Mesendoderm (in vitro differentiated cells): Measurements from ENCODE around the gene TOMM5.

Experiments used
- DNase-seq: peaks from one replicate; pipeline ENCODE4 v3.0.0; 2013
- H2AK5ac ChIP-seq: 2 replicates; pipeline ENCODE4 v1.6.1; 2013; ENCODE audit warnings: low read length, inconsistent platforms
- H2BK120ac ChIP-seq: 2 replicates; pipeline ENCODE4 v1.6.1; 2013; ENCODE audit warnings: low read depth, mild to moderate bottlenecking, low read length, moderate library complexity, mixed read lengths
- H2BK15ac ChIP-seq: replicated peaks from 2 replicates; pipeline ENCODE4 v1.6.1; 2013; ENCODE audit warnings: low read depth, mild to moderate bottlenecking, moderate library complexity
- H2BK5ac ChIP-seq: 2 replicates; pipeline ENCODE4 v1.6.1; 2013; ENCODE audit warnings: low read length, inconsistent platforms
- H3K18ac ChIP-seq: 2 replicates; pipeline ENCODE4 v1.6.1; 2013; ENCODE audit warnings: mild to moderate bottlenecking, low read length, mixed read lengths
- H3K23ac ChIP-seq: one replicate; pipeline ENCODE4 v1.6.1; 2013; ENCODE audit warnings: low read length
- H3K27ac ChIP-seq: 2 replicates; pipeline ENCODE4 v1.5.1; 2013; ENCODE audit warnings: low read depth, mild to moderate bottlenecking, inconsistent platforms, low read length, moderate library complexity
- H3K27me3 ChIP-seq: 2 replicates; pipeline ENCODE4 v1.6.1; 2013; ENCODE audit warnings: low read length, control low read depth, mild to moderate bottlenecking, inconsistent platforms; ENCODE audit not compliant: insufficient read depth, poor library complexity
- H3K36me3 ChIP-seq: 2 replicates; pipeline ENCODE4 v1.6.1; 2013; ENCODE audit warnings: low read length, inconsistent platforms; ENCODE audit not compliant: control insufficient read depth, insufficient read depth
- H3K4ac ChIP-seq: one replicate; pipeline ENCODE4 v1.6.1; 2013; ENCODE audit warnings: low read depth, mild to moderate bottlenecking, low read length, moderate library complexity
- H3K4me1 ChIP-seq: 2 replicates; pipeline ENCODE4 v1.6.1; 2013; ENCODE audit warnings: low read depth, low read length, inconsistent platforms; ENCODE audit not compliant: control insufficient read depth
- H3K4me2 ChIP-seq: 2 replicates; pipeline ENCODE4 v1.6.1; 2013; ENCODE audit warnings: low read length
- H3K4me3 ChIP-seq: 2 replicates; pipeline ENCODE4 v1.5.1; 2013; ENCODE audit warnings: mild to moderate bottlenecking, low read length
- H3K56ac ChIP-seq: one replicate; pipeline ENCODE4 v1.6.1; 2013; ENCODE audit warnings: low read length
- H3K79me1 ChIP-seq: 2 replicates; pipeline ENCODE4 v1.6.1; 2013; ENCODE audit warnings: low read length, inconsistent platforms
- H3K79me2 ChIP-seq: 2 replicates; pipeline ENCODE4 v1.6.1; 2013; ENCODE audit warnings: mild to moderate bottlenecking, low read length; ENCODE audit not compliant: control insufficient read depth, insufficient read depth
- H3K9ac ChIP-seq: 2 replicates; pipeline ENCODE4 v1.6.1; 2013; ENCODE audit warnings: low read length, inconsistent platforms
- H4K5ac ChIP-seq: one replicate; pipeline ENCODE4 v1.6.1; 2013; ENCODE audit warnings: low read length
- H4K8ac ChIP-seq: one replicate; pipeline ENCODE4 v1.6.1; 2013; ENCODE audit warnings: low read depth, mild to moderate bottlenecking, control low read depth, low read length, moderate library complexity
- WGBS: extraction: QIAGEN DNeasy Blood & Tissue Kit; methylation state at CpG from one replicate; pipeline ENCODE4 v1.1.7; 2013; ENCODE audit warnings: low lambda C conversion rate, missing lambda C conversion rate; ENCODE audit not compliant: insufficient coverage; ENCODE audit errors: extremely low coverage; 5-methylcytosine and 5-hydroxymethylcytosine counted together

Gene TOMM5

GRCh38 chr9:37596504-37596903 lies 4.1 kb upstream of the TOMM5 start:
- Histone ChIP-seq H2BK120ac (no peak overlapping the region), H3K23ac (no peak overlapping the region), H3K27ac (no peak overlapping the region), H3K4me1 (no peaks in the 10 kb centered on the region), H3K79me2 (peaks cover 8% of the 10 kb centered on the region), H3K9ac (no peak overlapping the region), H3K4me2 (no peak overlapping the region), H3K36me3 (no peaks in the 10 kb centered on the region), H2AK5ac (no peak overlapping the region), H3K18ac (no peak overlapping the region), H2BK5ac (no peak overlapping the region), H4K5ac (no peak overlapping the region), H3K79me1 (no peaks in the 10 kb centered on the region), H3K56ac (no peak overlapping the region), H3K4ac (no peak overlapping the region), H3K27me3 (no peaks in the 10 kb centered on the region), H3K4me3 (no peak overlapping the region), H4K8ac (no peak overlapping the region), H2BK15ac (no peak overlapping the region)
- no peak for DNase-seq
- WGBS, result no CpG with 5 or more reads among the region's 2 CpGs

- H3K4me1 ChIP-seq, result no peaks in the 10 kb centered on the region
- H3K23ac ChIP-seq, result no peak overlapping the region
- peaks cover 2% of the 10 kb centered on the region for H3K79me1 ChIP-seq
- no peak overlapping the region for H3K9ac ChIP-seq
- H3K27ac ChIP-seq, result no peak overlapping the region
- DNase-seq, result no peak
- no peak overlapping the region for H3K4ac ChIP-seq
- no peak overlapping the region for H3K18ac ChIP-seq
- H2BK120ac ChIP-seq, result no peak overlapping the region
- no peak overlapping the region for H2BK15ac ChIP-seq
- no peak overlapping the region for H4K8ac ChIP-seq
- H3K4me2 ChIP-seq, result no peak overlapping the region
- H4K5ac ChIP-seq, result no peak overlapping the region
- no CpG with 5 or more reads among the region's 6 CpGs for WGBS
- H3K79me2 ChIP-seq, result peaks cover 26% of the 10 kb centered on the region
- H3K27me3 ChIP-seq, result no peaks in the 10 kb centered on the region
- H3K56ac ChIP-seq, result no peak overlapping the region
- no peak overlapping the region for H2AK5ac ChIP-seq
- no peaks in the 10 kb centered on the region for H3K36me3 ChIP-seq
- no peak overlapping the region for H3K4me3 ChIP-seq
- H2BK5ac ChIP-seq, result no peak overlapping the region
These were observed 1.6 kb upstream of the TOMM5 start for GRCh38 chr9:37593883-37594448.

- no peak overlapping the region for H3K4ac ChIP-seq
- H3K27me3 ChIP-seq, result no peaks in the 10 kb centered on the region
- H3K4me2 ChIP-seq, result no peak overlapping the region
- H3K79me2 ChIP-seq, result peaks cover 31% of the 10 kb centered on the region
- H3K18ac ChIP-seq, result no peak overlapping the region
- H3K27ac ChIP-seq, result no peak overlapping the region
- no peak overlapping the region for H3K9ac ChIP-seq
- H3K56ac ChIP-seq, result no peak overlapping the region
- H3K79me1 ChIP-seq, result peaks cover 8% of the 10 kb centered on the region
- no peak overlapping the region for H2BK120ac ChIP-seq
- no peak overlapping the region for H3K4me3 ChIP-seq
- WGBS, result no CpG with 5 or more reads among the region's 4 CpGs
- no peak overlapping the region for H2BK5ac ChIP-seq
- no peak overlapping the region for H2BK15ac ChIP-seq
- no peak overlapping the region for H2AK5ac ChIP-seq
- no peak overlapping the region for H4K5ac ChIP-seq
- H3K23ac ChIP-seq, result no peak overlapping the region
- no peak for DNase-seq
- H3K4me1 ChIP-seq, result no peaks in the 10 kb centered on the region
- H3K36me3 ChIP-seq, result peaks cover 8% of the 10 kb centered on the region
- H4K8ac ChIP-seq, result no peak overlapping the region
These were observed 4.9 kb downstream of the TOMM5 start for GRCh38 chr9:37587521-37587920.

GRCh38 chr9:37583522-37584121 lies 8.8 kb downstream of the TOMM5 start:
- no peak overlapping the region for H4K5ac ChIP-seq
- no peak overlapping the region for H4K8ac ChIP-seq
- H2BK15ac ChIP-seq, result no peak overlapping the region
- H3K36me3 ChIP-seq, result peaks cover 9% of the 10 kb centered on the region
- H3K23ac ChIP-seq, result no peak overlapping the region
- H3K27me3 ChIP-seq, result no peaks in the 10 kb centered on the region
- H2AK5ac ChIP-seq, result no peak overlapping the region
- H3K4ac ChIP-seq, result no peak overlapping the region
- H3K4me1 ChIP-seq, result no peaks in the 10 kb centered on the region
- H3K9ac ChIP-seq, result no peak overlapping the region
- H2BK120ac ChIP-seq, result no peak overlapping the region
- no CpG with 5 or more reads among the region's 3 CpGs for WGBS
- DNase-seq, result no peak
- H3K4me3 ChIP-seq, result no peak overlapping the region
- no peak overlapping the region for H3K56ac ChIP-seq
- peaks cover 7% of the 10 kb centered on the region for H3K79me1 ChIP-seq
- no peak overlapping the region for H3K27ac ChIP-seq
- peaks cover 5% of the 10 kb centered on the region for H3K79me2 ChIP-seq
- H3K18ac ChIP-seq, result no peak overlapping the region
- no peak overlapping the region for H2BK5ac ChIP-seq
- no peak overlapping the region for H3K4me2 ChIP-seq

GRCh38 chr9:37582548-37583157 lies 9.7 kb downstream of the TOMM5 start:
- H3K27me3 ChIP-seq, result no peaks in the 10 kb centered on the region
- H3K79me1 ChIP-seq, result peaks cover 7% of the 10 kb centered on the region
- no peak overlapping the region for H3K4me3 ChIP-seq
- no peak overlapping the region for H2BK5ac ChIP-seq
- peak; percentile 49 for DNase-seq
- peaks cover 7% of the 10 kb centered on the region for H3K36me3 ChIP-seq
- H2BK15ac ChIP-seq, result no peak overlapping the region
- no peak overlapping the region for H4K5ac ChIP-seq
- H3K4me2 ChIP-seq, result no peak overlapping the region
- H2BK120ac ChIP-seq, result no peak overlapping the region
- no peak overlapping the region for H3K4ac ChIP-seq
- no peaks in the 10 kb centered on the region for H3K4me1 ChIP-seq
- no CpG with 5 or more reads among the region's 6 CpGs for WGBS
- H3K56ac ChIP-seq, result no peak overlapping the region
- peaks cover 3% of the 10 kb centered on the region for H3K79me2 ChIP-seq
- H4K8ac ChIP-seq, result no peak overlapping the region
- H2AK5ac ChIP-seq, result no peak overlapping the region
- no peak overlapping the region for H3K23ac ChIP-seq
- H3K18ac ChIP-seq, result no peak overlapping the region
- H3K27ac ChIP-seq, result no peak overlapping the region
- no peak overlapping the region for H3K9ac ChIP-seq
